IMR-90 (cell line): ENCODE data around the gene REC114. TPM values are rescaled to one million over a fixed set of nuclear protein-coding genes. Genes with fewer than 3 reads are reported as not detected.
A peak's percentile ranks its signal among the peaks of the same experiment; 100 is the strongest.

Experiments
- ATAC-seq: fragments of 200-7000 bp; cut with Tn5 transposase; 2 replicates; pipeline ENCODE4 v1.9.1; 2020; ENCODE audit warnings: low read depth, mild to moderate bottlenecking, moderate library complexity
- BruUV-seq: library from RNA; stranded (reverse); fragments of 400-500 nt; replicated peaks from 2 replicates; lab custom pipeline; 2021; lab: Mats Ljungman, UMichigan
- CTCF ChIA-PET: fragments of 300-600 bp; formaldehyde crosslinking; extraction: SDS; loops from one replicate; lab custom pipeline; 2021; ENCODE audit warnings: antibody characterized with exemption; lab: Yijun Ruan, JAX
- POLR2A ChIA-PET: fragments of 300-600 bp; sonication (Branson Sonifier 250); formaldehyde crosslinking; loops from one replicate; lab custom pipeline; 2022; ENCODE audit warnings: antibody characterized with exemption; ENCODE audit not compliant: unreplicated experiment; lab: Charles Lee
- DNase-seq: peaks from one replicate; pipeline ENCODE4 v3.0.0; 2013
- H2AFZ ChIP-seq: replicated peaks from 2 replicates; pipeline ENCODE3; 2013; ENCODE audit warnings: low read length, mild to moderate bottlenecking; ENCODE audit not compliant: poor library complexity
- H2AK5ac ChIP-seq: 2 replicates; pipeline ENCODE4 v1.6.1; 2013; ENCODE audit warnings: low read depth, low read length, inconsistent platforms
- H2AK9ac ChIP-seq: replicated peaks from 2 replicates; pipeline ENCODE3; 2013; ENCODE audit warnings: mild to moderate bottlenecking, low read depth, low read length, moderate library complexity; ENCODE audit not compliant: poor library complexity
- H2BK120ac ChIP-seq: 2 replicates; pipeline ENCODE4 v1.6.1; 2013; ENCODE audit warnings: low read depth, low read length, inconsistent platforms
- H2BK15ac ChIP-seq: 3 replicates; pipeline ENCODE4 v1.6.1; 2013; ENCODE audit warnings: low read depth, low read length, inconsistent platforms
- H2BK20ac ChIP-seq: 2 replicates; pipeline ENCODE4 v1.6.1; 2013; ENCODE audit warnings: low read depth, mild to moderate bottlenecking, inconsistent platforms, low read length, moderate library complexity
- H2BK5ac ChIP-seq: 2 replicates; pipeline ENCODE4 v1.6.1; 2013; ENCODE audit warnings: mild to moderate bottlenecking, low read depth, low read length, inconsistent platforms; ENCODE audit not compliant: poor library complexity, severe bottlenecking
- H3K14ac ChIP-seq: replicated peaks from 2 replicates; pipeline ENCODE4 v1.6.1; 2013; ENCODE audit warnings: low read depth, low read length, inconsistent platforms
- H3K18ac ChIP-seq: 2 replicates; pipeline ENCODE4 v1.6.1; 2013; ENCODE audit warnings: low read depth, low read length, control low read depth
- H3K23ac ChIP-seq: 2 replicates; pipeline ENCODE4 v1.6.1; 2013; ENCODE audit warnings: low read depth, low read length, inconsistent platforms
- H3K27ac ChIP-seq: 2 replicates; pipeline ENCODE4 v1.5.1; 2013; ENCODE audit warnings: mild to moderate bottlenecking, control low read depth, low read length; ENCODE audit not compliant: insufficient read depth
- H3K27me3 ChIP-seq: 2 replicates; pipeline ENCODE4 v1.6.1; 2013; ENCODE audit warnings: low read length; ENCODE audit not compliant: control insufficient read depth, insufficient read depth
- H3K36me3 ChIP-seq: 2 replicates; pipeline ENCODE4 v1.6.1; 2013; ENCODE audit warnings: low read length, mixed read lengths; ENCODE audit not compliant: control insufficient read depth, insufficient read depth
- H3K4ac ChIP-seq: 2 replicates; pipeline ENCODE4 v1.6.1; 2013; ENCODE audit warnings: low read depth, low read length, inconsistent platforms
- H3K4me1 ChIP-seq: 2 replicates; pipeline ENCODE4 v1.6.1; 2013; ENCODE audit warnings: low read length, mixed read lengths; ENCODE audit not compliant: control insufficient read depth, insufficient read depth
- H3K4me2 ChIP-seq: 2 replicates; pipeline ENCODE4 v1.6.1; 2013; ENCODE audit warnings: low read depth, mild to moderate bottlenecking, control low read depth, low read length, moderate library complexity
- H3K4me3 ChIP-seq: 2 replicates; pipeline ENCODE4 v1.5.1; 2013; ENCODE audit warnings: low read depth, mild to moderate bottlenecking, control low read depth, low read length, moderate library complexity; ENCODE audit not compliant: insufficient read depth
- H3K56ac ChIP-seq: 2 replicates; pipeline ENCODE4 v1.6.1; 2013; ENCODE audit warnings: low read length, inconsistent platforms; ENCODE audit not compliant: insufficient read depth; ENCODE audit errors: extremely low read depth
- H3K79me1 ChIP-seq, 2 experiments: 2 replicates each; pipeline ENCODE4 v1.6.1; 2013; ENCODE audit warnings: low read length in 2 of 2, inconsistent platforms in 1 of 2, low read depth in 1 of 2
- H3K9ac ChIP-seq: 2 replicates; pipeline ENCODE4 v1.6.1; 2013; ENCODE audit warnings: low read depth, low read length, control low read depth
- H3K9me1 ChIP-seq: 2 replicates; pipeline ENCODE4 v1.6.1; 2013; ENCODE audit warnings: low read length, inconsistent platforms; ENCODE audit not compliant: insufficient read depth
- H3K9me3 ChIP-seq: 2 replicates; pipeline ENCODE4 v1.6.1; 2013; ENCODE audit warnings: low read length; ENCODE audit not compliant: control insufficient read depth, insufficient read depth
- H4K20me1 ChIP-seq: 2 replicates; pipeline ENCODE4 v1.6.1; 2013; ENCODE audit warnings: low read length, inconsistent platforms; ENCODE audit not compliant: insufficient read depth
- H4K5ac ChIP-seq: 2 replicates; pipeline ENCODE4 v1.6.1; 2013; ENCODE audit warnings: mild to moderate bottlenecking, low read depth, low read length, control low read depth
- H4K8ac ChIP-seq, 2 experiments: 2 replicates each; pipeline ENCODE4 v1.6.1; 2013; ENCODE audit warnings: low read depth in 2 of 2, low read length in 2 of 2, control low read depth in 1 of 2, inconsistent platforms in 1 of 2
- H4K91ac ChIP-seq: 2 replicates; pipeline ENCODE4 v1.6.1; 2013; ENCODE audit warnings: low read depth, low read length, inconsistent platforms; ENCODE audit not compliant: insufficient read depth
- NFE2L2 ChIP-seq: fragments of 150-350 bp; IDR thresholded peaks from 2 replicates; pipeline ENCODE4 v1.6.1; 2016; ENCODE audit warnings: low read depth, mild to moderate bottlenecking, low read length
- WGBS, 2 experiments: methylation state at CpG; one replicate each; pipeline versions ENCODE4 v1.1.5 to v1.1.7; 2013; ENCODE audit warnings: missing lambda C conversion rate in 2 of 2; ENCODE audit not compliant: insufficient read length in 1 of 2; ENCODE audit errors: extremely low coverage in 2 of 2; 5-methylcytosine and 5-hydroxymethylcytosine counted together
- dilution Hi-C: fragments of 300-500 bp; cut with HindIII; formaldehyde crosslinking; loops from one replicate; pipeline ENCODE4 v1.14.3; 2018; ENCODE audit warnings: low sequenced_read_pairs; ENCODE audit not compliant: unreplicated experiment
- in situ Hi-C: fragments of 300-500 bp; cut with MboI; formaldehyde crosslinking; loops from 3 replicates; pipeline ENCODE4 v1.14.3; 2019; ENCODE audit warnings: low sequenced_read_pairs, inconsistent platforms, mixed read lengths
- intact Hi-C: fragments of 100-400 bp; cut with micrococcal nuclease; formaldehyde crosslinking; loops from 2 replicates; pipeline ENCODE4 v1.10.0; 2022
- polyA plus RNA-seq, 3 experiments: library from polyadenylated mRNA; depleted of rRNA; stranded (reverse); fragments of >200 nt; gene quantifications; 2 replicates each; pipeline ENCODE4 v1.2.3, GENCODE V29; 2012; ENCODE audit warnings: low replicate concordance in 1 of 3
- total RNA-seq: library from RNA; depleted of rRNA; stranded (reverse); fragments of >200 nt; gene quantifications from 2 replicates; pipeline ENCODE4 v1.2.3, GENCODE V29; 2012

REC114 gene
- total and polyA plus RNA-seq, 2 of the 4 experiments (the other 2 are of a cell fraction): not detected

DNA sequence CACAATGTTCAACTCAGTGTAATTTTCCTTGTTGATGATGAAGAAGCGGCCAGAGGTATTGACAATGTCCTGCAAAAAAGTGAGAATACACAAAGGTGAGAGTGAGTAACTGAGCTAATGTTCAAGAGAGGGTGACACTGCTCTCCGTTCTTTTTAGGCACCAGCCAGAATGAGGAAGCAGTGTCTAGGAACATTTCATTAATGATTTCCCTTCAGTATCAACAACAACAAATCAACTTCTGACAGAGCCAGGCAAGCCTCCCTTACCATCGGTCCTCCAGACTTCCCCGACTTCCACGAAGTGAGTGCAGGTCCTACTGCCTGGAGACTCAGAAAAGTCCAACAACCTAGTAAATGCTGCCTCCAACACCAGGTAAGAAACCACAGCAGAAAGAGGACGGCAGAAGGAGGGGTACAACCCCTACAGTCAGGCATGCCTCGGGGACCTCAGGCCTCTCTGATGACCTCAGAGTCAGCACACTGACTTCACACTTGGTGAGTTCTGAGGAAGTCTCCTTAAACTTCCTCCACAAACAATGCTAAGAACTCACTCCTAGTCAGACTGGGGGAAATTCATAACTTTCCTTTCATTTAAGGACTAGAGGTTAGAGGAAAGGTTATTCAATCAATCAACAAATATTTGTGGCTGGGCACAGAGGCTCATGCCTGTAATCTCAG, 127.5 kb downstream of the REC114 start:
- peaks cover 5% of the 10 kb centered on the region for H3K4me1 ChIP-seq
- CTCF ChIA-PET: interaction anchor here (1.7 kb wide), 1 partner anchor 66 kb away, joined by 4 read pairs; no protein-coding TSS in a partner anchor
- H2BK20ac ChIP-seq: peak overlapping the region; percentile 10; the same call in 1 of the 2 replicates
- H3K18ac ChIP-seq: no peak overlapping the region
- H2BK120ac ChIP-seq: no peak overlapping the region
- H3K4me3 ChIP-seq: no peak overlapping the region
- no peak overlapping the region for H2AK9ac ChIP-seq
- H3K27me3 ChIP-seq: no peaks in the 10 kb centered on the region
- H4K91ac ChIP-seq: no peak overlapping the region
- in situ Hi-C loops (loop anchor here (5.0 kb wide), 1 partner anchor 62 kb away; the partner anchor contains the start of gene NPTN), dilution Hi-C loops (no loop called here), intact Hi-C loops (no loop called here)
- WGBS, 2 experiments: no CpG with 5 or more reads among the region's 7 CpGs
- no peaks in the 10 kb centered on the region for H3K9me3 ChIP-seq
- H3K23ac ChIP-seq: no peak overlapping the region
- no TSS peak for BruUV-seq
- no peak overlapping the region for H2BK15ac ChIP-seq
- H2BK5ac ChIP-seq: no peak overlapping the region
- no peak overlapping the region for H4K5ac ChIP-seq
- H3K79me1 ChIP-seq: peaks cover 20 to 46% of the 10 kb centered on the region in 2 experiments
- H4K20me1 ChIP-seq: peaks cover 11% of the 10 kb centered on the region
- H3K56ac ChIP-seq: no peak overlapping the region
- H2AK5ac ChIP-seq: no peak overlapping the region
- H4K8ac ChIP-seq: no peak overlapping the region
- no peak overlapping the region for H3K4me2 ChIP-seq
- no peak for TF ChIP-seq NFE2L2
- DNase-seq: no peak
- H3K14ac ChIP-seq: no peak overlapping the region
- POLR2A ChIA-PET: no interaction called here
- H2AFZ ChIP-seq: no peak overlapping the region
- H3K36me3 ChIP-seq: peaks cover 47% of the 10 kb centered on the region
- no peak overlapping the region for H3K4ac ChIP-seq
- peaks cover 4% of the 10 kb centered on the region; the same call in 1 of the 2 replicates for H3K9me1 ChIP-seq
- ATAC-seq: no peak
- H3K27ac ChIP-seq: no peak overlapping the region
- no peak overlapping the region for H3K9ac ChIP-seq
